ENCODE measurements around the gene TNP2. TPM values are rescaled to one million over a fixed set of nuclear protein-coding genes. Genes with fewer than 3 reads are reported as not detected.

The TNP2 gene
- total and polyA plus RNA-seq, 4 donors: not detected

GRCh38 chr16:11240636-11241473, 28.3 kb downstream of the TNP2 start:
- ATAC-seq (ENCODE audit: insufficient read depth, low FRiP score): no peak
- H3K4me3 ChIP-seq: no peak overlapping the region
- no peak overlapping the region for H3K9ac ChIP-seq (ENCODE audit: insufficient read depth in 1 of 2, low read length in 2 of 2)
- 53 to 66% methylated on average over 10 of the region's 10 CpGs for WGBS, 2 donors
- peak overlapping the region in 1 of 2 donors; percentile 67 for H3K27ac ChIP-seq (ENCODE audit: low read depth in 1 of 2, low read length in 1 of 2)
- no peaks in the 10 kb centered on the region for H3K36me3 ChIP-seq (ENCODE audit: control insufficient read depth in 4 of 4, insufficient read depth in 4 of 4, low read length in 4 of 4)
- H3K27me3 ChIP-seq (ENCODE audit: control insufficient read depth in 3 of 3, insufficient read depth in 3 of 3, low read length in 2 of 3): no peaks in the 10 kb centered on the region
- no peaks in the 10 kb centered on the region for H3K9me3 ChIP-seq (ENCODE audit: control insufficient read depth in 4 of 4, insufficient read depth in 3 of 4, low read length in 3 of 4)
- no peak for TF ChIP-seq CTCF (IDR thresholded peaks at IDR 0.05; ENCODE audit: control extremely low read depth, extremely low read depth)
- H3K4me1 ChIP-seq (ENCODE audit: control insufficient read depth in 5 of 5, insufficient read depth in 5 of 5, low read length in 5 of 5): peaks cover 0 to 4% (median 0%) of the 10 kb centered on the region in 5 donors
- no peak for DNase-seq

- no peak for TF ChIP-seq CTCF (IDR thresholded peaks at IDR 0.05; ENCODE audit: control extremely low read depth, extremely low read depth)
- H3K4me3 ChIP-seq: no peak overlapping the region
- DNase-seq: no peak
- peaks cover 0 to 7% (median 0%) of the 10 kb centered on the region in 5 donors for H3K4me1 ChIP-seq (ENCODE audit: control insufficient read depth in 5 of 5, insufficient read depth in 5 of 5, low read length in 5 of 5)
- no peaks in the 10 kb centered on the region for H3K9me3 ChIP-seq (ENCODE audit: control insufficient read depth in 4 of 4, insufficient read depth in 3 of 4, low read length in 3 of 4)
- WGBS, 2 donors: 83 to 87% methylated on average over 10 of the region's 10 CpGs
- peak overlapping the region in 1 of 2 donors; percentile 67 for H3K27ac ChIP-seq (ENCODE audit: low read depth in 1 of 2, low read length in 1 of 2)
- no peak overlapping the region for H3K9ac ChIP-seq (ENCODE audit: insufficient read depth in 1 of 2, low read length in 2 of 2)
- H3K36me3 ChIP-seq (ENCODE audit: control insufficient read depth in 4 of 4, insufficient read depth in 4 of 4, low read length in 4 of 4): no peaks in the 10 kb centered on the region
- ATAC-seq (ENCODE audit: insufficient read depth, low FRiP score): no peak
- H3K27me3 ChIP-seq (ENCODE audit: control insufficient read depth in 3 of 3, insufficient read depth in 3 of 3, low read length in 2 of 3): no peaks in the 10 kb centered on the region
Observed at GRCh38 chr16:11239644-11240632, 29.2 kb downstream of the TNP2 start.

GRCh38 chr16:11238272-11239202, 30.6 kb downstream of the TNP2 start:
- no peak for DNase-seq
- H3K9me3 ChIP-seq (ENCODE audit: control insufficient read depth in 4 of 4, insufficient read depth in 3 of 4, low read length in 3 of 4): no peaks in the 10 kb centered on the region
- whole genome bisulfite sequencing, 2 donors: 97 to 98% methylated on average over 15 of the region's 15 CpGs

More at GRCh38 chr16:11238272-11239202, 30.6 kb downstream of the TNP2 start:
- no peak overlapping the region for H3K9ac ChIP-seq (ENCODE audit: insufficient read depth in 1 of 2, low read length in 2 of 2)
- no peak for TF ChIP-seq CTCF (IDR thresholded peaks at IDR 0.05; ENCODE audit: control extremely low read depth, extremely low read depth)
- no peaks in the 10 kb centered on the region for H3K36me3 ChIP-seq (ENCODE audit: control insufficient read depth in 4 of 4, insufficient read depth in 4 of 4, low read length in 4 of 4)
- no peak overlapping the region for H3K27ac ChIP-seq (ENCODE audit: low read depth in 1 of 2, low read length in 1 of 2)
- H3K4me1 ChIP-seq (ENCODE audit: control insufficient read depth in 5 of 5, insufficient read depth in 5 of 5, low read length in 5 of 5): peaks cover 0 to 7% (median 0%) of the 10 kb centered on the region in 5 donors
- no peaks in the 10 kb centered on the region for H3K27me3 ChIP-seq (ENCODE audit: control insufficient read depth in 3 of 3, insufficient read depth in 3 of 3, low read length in 2 of 3)
- ATAC-seq (ENCODE audit: insufficient read depth, low FRiP score): no peak
- H3K4me3 ChIP-seq: no peak overlapping the region

Data from lung (tissue), 12 donors.